ENCODE measurements around the gene NEURL1B. TPM values are rescaled to one million over a fixed set of nuclear protein-coding genes. Genes with fewer than 3 reads are reported as not detected.

NEURL1B gene
- total and polyA plus RNA-seq, 4 donors: 1.5 to 10.0 (median 5.5) TPM

DNA sequence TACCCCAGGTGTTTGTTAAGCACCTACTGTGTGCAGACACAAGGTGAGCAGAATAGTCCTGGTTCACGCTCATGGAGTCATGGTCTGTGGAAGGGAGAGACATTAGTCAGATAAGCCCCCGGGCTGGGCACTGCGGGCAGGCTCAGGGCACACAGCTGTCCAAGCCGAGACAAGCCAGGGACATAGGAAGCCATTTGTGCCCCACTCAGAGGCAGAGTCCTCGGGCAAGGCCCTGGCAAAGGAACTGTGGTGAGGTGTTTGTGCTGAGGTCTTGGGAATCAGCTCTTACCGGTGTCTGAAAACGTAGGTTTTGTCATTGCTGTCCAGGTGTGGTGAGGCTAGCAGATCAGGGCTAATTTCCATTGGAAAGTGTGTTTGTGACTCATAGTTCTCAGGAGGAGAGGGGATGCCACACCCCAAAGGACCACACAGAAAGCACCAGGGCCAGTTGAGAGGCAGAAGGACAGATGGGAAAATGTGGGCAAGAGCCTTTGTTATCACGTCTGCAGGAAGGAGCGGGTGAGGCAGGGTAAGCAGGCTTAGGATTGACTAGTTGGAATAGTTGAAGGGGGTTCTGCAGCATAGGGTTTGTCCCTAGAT is 46.1 kb upstream of the NEURL1B start:
- H3K4me1 ChIP-seq (ENCODE audit: control insufficient read depth in 4 of 4, insufficient read depth in 4 of 4, low read length in 3 of 4): no peaks in the 10 kb centered on the region
- 95% methylated on average over 9 of the region's 9 CpGs for WGBS
- no peaks in the 10 kb centered on the region for H3K27me3 ChIP-seq (ENCODE audit: control insufficient read depth in 4 of 4, insufficient read depth in 4 of 4, low read length in 3 of 4)
- no peak overlapping the region for H3K4me3 ChIP-seq (ENCODE audit: low read depth in 1 of 3, low read length in 3 of 3)
- no peaks in the 10 kb centered on the region for H3K36me3 ChIP-seq (ENCODE audit: control insufficient read depth in 4 of 4, insufficient read depth in 3 of 4, low read depth in 1 of 4, low read length in 3 of 4)
- no peaks in the 10 kb centered on the region for H3K9me3 ChIP-seq (ENCODE audit: control insufficient read depth in 4 of 4, low read length in 3 of 4)
- no peak overlapping the region for H3K27ac ChIP-seq (ENCODE audit: low read depth in 1 of 2, low read length in 2 of 2)
- DNase-seq (ENCODE audit: low spot score): no peak
- H3K9ac ChIP-seq (ENCODE audit: low read depth in 1 of 2, low read length in 2 of 2): no peak overlapping the region
- TF ChIP-seq JUND (IDR thresholded peaks at IDR 0.05) (no peak), NR2F2 (IDR thresholded peaks at IDR 0.05) (no peak), HNF4A (conservative IDR thresholded peaks at IDR 0.05) (no peak), HNF4G (IDR thresholded peaks at IDR 0.05) (no peak), RXRA (IDR thresholded peaks at IDR 0.05) (no peak), FOXA2 (IDR thresholded peaks at IDR 0.05) (no peak), SP1 (IDR thresholded peaks at IDR 0.05) (no peak), TAF1 (conservative IDR thresholded peaks at IDR 0.05) (no peak), GABPA (IDR thresholded peaks at IDR 0.05 in 1 of 2, conservative IDR thresholded peaks at IDR 0.05 in 1 of 2) (no peak), EGR1 (IDR thresholded peaks at IDR 0.05; ENCODE audit: low read depth in 2 of 2) (no peak), YY1 (IDR thresholded peaks at IDR 0.05) (no peak), FOXA1 (IDR thresholded peaks at IDR 0.05) (no peak), RAD21 (IDR thresholded peaks at IDR 0.05) (no peak)
- TF ChIP-seq, protein P1, sequence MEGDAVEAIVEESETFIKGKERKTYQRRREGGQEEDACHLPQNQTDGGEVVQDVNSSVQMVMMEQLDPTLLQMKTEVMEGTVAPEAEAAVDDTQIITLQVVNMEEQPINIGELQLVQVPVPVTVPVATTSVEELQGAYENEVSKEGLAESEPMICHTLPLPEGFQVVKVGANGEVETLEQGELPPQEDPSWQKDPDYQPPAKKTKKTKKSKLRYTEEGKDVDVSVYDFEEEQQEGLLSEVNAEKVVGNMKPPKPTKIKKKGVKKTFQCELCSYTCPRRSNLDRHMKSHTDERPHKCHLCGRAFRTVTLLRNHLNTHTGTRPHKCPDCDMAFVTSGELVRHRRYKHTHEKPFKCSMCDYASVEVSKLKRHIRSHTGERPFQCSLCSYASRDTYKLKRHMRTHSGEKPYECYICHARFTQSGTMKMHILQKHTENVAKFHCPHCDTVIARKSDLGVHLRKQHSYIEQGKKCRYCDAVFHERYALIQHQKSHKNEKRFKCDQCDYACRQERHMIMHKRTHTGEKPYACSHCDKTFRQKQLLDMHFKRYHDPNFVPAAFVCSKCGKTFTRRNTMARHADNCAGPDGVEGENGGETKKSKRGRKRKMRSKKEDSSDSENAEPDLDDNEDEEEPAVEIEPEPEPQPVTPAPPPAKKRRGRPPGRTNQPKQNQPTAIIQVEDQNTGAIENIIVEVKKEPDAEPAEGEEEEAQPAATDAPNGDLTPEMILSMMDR (IDR thresholded peaks at IDR 0.05; ENCODE audit: low read depth, low read length, missing input control): no peak
- TF ChIP-seq, protein P2, sequence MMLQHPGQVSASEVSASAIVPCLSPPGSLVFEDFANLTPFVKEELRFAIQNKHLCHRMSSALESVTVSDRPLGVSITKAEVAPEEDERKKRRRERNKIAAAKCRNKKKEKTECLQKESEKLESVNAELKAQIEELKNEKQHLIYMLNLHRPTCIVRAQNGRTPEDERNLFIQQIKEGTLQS (IDR thresholded peaks at IDR 0.05): no peak
- TF ChIP-seq, protein P3, sequence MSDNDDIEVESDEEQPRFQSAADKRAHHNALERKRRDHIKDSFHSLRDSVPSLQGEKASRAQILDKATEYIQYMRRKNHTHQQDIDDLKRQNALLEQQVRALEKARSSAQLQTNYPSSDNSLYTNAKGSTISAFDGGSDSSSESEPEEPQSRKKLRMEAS (IDR thresholded peaks at IDR 0.05): no peak
- TF ChIP-seq, protein P4, sequence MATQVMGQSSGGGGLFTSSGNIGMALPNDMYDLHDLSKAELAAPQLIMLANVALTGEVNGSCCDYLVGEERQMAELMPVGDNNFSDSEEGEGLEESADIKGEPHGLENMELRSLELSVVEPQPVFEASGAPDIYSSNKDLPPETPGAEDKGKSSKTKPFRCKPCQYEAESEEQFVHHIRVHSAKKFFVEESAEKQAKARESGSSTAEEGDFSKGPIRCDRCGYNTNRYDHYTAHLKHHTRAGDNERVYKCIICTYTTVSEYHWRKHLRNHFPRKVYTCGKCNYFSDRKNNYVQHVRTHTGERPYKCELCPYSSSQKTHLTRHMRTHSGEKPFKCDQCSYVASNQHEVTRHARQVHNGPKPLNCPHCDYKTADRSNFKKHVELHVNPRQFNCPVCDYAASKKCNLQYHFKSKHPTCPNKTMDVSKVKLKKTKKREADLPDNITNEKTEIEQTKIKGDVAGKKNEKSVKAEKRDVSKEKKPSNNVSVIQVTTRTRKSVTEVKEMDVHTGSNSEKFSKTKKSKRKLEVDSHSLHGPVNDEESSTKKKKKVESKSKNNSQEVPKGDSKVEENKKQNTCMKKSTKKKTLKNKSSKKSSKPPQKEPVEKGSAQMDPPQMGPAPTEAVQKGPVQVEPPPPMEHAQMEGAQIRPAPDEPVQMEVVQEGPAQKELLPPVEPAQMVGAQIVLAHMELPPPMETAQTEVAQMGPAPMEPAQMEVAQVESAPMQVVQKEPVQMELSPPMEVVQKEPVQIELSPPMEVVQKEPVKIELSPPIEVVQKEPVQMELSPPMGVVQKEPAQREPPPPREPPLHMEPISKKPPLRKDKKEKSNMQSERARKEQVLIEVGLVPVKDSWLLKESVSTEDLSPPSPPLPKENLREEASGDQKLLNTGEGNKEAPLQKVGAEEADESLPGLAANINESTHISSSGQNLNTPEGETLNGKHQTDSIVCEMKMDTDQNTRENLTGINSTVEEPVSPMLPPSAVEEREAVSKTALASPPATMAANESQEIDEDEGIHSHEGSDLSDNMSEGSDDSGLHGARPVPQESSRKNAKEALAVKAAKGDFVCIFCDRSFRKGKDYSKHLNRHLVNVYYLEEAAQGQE (IDR thresholded peaks at IDR 0.05): no peak
- TF ChIP-seq, protein P5, sequence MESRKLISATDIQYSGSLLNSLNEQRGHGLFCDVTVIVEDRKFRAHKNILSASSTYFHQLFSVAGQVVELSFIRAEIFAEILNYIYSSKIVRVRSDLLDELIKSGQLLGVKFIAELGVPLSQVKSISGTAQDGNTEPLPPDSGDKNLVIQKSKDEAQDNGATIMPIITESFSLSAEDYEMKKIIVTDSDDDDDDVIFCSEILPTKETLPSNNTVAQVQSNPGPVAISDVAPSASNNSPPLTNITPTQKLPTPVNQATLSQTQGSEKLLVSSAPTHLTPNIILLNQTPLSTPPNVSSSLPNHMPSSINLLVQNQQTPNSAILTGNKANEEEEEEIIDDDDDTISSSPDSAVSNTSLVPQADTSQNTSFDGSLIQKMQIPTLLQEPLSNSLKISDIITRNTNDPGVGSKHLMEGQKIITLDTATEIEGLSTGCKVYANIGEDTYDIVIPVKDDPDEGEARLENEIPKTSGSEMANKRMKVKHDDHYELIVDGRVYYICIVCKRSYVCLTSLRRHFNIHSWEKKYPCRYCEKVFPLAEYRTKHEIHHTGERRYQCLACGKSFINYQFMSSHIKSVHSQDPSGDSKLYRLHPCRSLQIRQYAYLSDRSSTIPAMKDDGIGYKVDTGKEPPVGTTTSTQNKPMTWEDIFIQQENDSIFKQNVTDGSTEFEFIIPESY (IDR thresholded peaks at IDR 0.05): no peak
